ENCODE results near the gene CMPK1.

DNA sequence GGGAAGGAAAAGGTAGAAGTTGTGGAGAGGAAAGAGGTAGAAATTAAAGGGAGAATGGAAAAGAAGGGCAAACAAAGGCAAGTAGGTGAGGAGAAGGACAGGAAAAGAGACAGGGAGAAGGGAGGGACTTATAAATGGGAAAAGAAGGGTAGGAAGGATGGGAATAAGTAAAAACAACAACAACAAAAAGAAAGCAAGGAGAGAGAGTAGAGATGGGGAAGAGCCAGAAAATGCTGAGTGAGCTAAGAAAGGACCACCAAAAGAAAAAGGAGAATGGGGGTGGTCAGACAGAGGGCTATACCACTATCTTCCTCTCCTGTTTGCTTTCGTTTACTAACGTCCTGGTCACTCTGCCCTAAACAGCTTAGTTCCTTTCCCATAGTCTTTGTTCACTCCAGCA, 1.7 kb upstream of the CMPK1 start:
- TF ChIP-seq, protein P1, sequence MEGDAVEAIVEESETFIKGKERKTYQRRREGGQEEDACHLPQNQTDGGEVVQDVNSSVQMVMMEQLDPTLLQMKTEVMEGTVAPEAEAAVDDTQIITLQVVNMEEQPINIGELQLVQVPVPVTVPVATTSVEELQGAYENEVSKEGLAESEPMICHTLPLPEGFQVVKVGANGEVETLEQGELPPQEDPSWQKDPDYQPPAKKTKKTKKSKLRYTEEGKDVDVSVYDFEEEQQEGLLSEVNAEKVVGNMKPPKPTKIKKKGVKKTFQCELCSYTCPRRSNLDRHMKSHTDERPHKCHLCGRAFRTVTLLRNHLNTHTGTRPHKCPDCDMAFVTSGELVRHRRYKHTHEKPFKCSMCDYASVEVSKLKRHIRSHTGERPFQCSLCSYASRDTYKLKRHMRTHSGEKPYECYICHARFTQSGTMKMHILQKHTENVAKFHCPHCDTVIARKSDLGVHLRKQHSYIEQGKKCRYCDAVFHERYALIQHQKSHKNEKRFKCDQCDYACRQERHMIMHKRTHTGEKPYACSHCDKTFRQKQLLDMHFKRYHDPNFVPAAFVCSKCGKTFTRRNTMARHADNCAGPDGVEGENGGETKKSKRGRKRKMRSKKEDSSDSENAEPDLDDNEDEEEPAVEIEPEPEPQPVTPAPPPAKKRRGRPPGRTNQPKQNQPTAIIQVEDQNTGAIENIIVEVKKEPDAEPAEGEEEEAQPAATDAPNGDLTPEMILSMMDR (IDR thresholded peaks at IDR 0.05; ENCODE audit: insufficient read depth, low read length) = no peak
- TF ChIP-seq GABPA (IDR thresholded peaks at IDR 0.05; ENCODE audit: low read depth) (no peak), SPI1 (IDR thresholded peaks at IDR 0.05; ENCODE audit: borderline replicate concordance, low read depth) (no peak), POLR2AphosphoS5 (IDR thresholded peaks at IDR 0.05; ENCODE audit: low read depth) (no peak)
- TF ChIP-seq, protein P2, sequence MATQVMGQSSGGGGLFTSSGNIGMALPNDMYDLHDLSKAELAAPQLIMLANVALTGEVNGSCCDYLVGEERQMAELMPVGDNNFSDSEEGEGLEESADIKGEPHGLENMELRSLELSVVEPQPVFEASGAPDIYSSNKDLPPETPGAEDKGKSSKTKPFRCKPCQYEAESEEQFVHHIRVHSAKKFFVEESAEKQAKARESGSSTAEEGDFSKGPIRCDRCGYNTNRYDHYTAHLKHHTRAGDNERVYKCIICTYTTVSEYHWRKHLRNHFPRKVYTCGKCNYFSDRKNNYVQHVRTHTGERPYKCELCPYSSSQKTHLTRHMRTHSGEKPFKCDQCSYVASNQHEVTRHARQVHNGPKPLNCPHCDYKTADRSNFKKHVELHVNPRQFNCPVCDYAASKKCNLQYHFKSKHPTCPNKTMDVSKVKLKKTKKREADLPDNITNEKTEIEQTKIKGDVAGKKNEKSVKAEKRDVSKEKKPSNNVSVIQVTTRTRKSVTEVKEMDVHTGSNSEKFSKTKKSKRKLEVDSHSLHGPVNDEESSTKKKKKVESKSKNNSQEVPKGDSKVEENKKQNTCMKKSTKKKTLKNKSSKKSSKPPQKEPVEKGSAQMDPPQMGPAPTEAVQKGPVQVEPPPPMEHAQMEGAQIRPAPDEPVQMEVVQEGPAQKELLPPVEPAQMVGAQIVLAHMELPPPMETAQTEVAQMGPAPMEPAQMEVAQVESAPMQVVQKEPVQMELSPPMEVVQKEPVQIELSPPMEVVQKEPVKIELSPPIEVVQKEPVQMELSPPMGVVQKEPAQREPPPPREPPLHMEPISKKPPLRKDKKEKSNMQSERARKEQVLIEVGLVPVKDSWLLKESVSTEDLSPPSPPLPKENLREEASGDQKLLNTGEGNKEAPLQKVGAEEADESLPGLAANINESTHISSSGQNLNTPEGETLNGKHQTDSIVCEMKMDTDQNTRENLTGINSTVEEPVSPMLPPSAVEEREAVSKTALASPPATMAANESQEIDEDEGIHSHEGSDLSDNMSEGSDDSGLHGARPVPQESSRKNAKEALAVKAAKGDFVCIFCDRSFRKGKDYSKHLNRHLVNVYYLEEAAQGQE (IDR thresholded peaks at IDR 0.05; ENCODE audit: insufficient replicate concordance, low read depth) = no peak
